A549 treated with ZK216348 at 1 μM for 4 hours (cell line): Measurements from ENCODE around the gene JOSD2. TPM values are rescaled to one million over a fixed set of nuclear protein-coding genes. Genes with fewer than 3 reads are reported as not detected.

Experiments
- total RNA-seq: library from RNA; stranded (reverse); fragments of 200-300 nt; extraction: Qiagen RNA extraction; gene quantifications from 5 replicates; pipeline ENCODE4 v1.2.3, GENCODE V29; 2022; ENCODE audit warnings: low read depth

Gene JOSD2
- total RNA-seq = 43.9 to 92.5 TPM (median 82.2 TPM) in 5 replicates

GRCh38 chr19:50511069-50511822 lies at the start of gene JOSD2:
Gene JOSD2 (minus strand): TSS chr19:50511191. CDS start chr19:50510431, 760 bp downstream.

GRCh38 chr19:50513746-50514345 lies 2.9 kb upstream of the JOSD2 start, which contains the start of gene ASPDH:
Gene ASPDH (minus strand): TSS chr19:50513913. CDS start chr19:50513823, 90 bp downstream.

GRCh38 chr19:50476224-50476906 lies 34.6 kb downstream of the JOSD2 start, which contains the start of the genes EMC10 and GARIN5A:
Gene EMC10 (plus strand): TSS chr19:50476507. CDS start chr19:50476545, 38 bp downstream.
Gene GARIN5A (minus strand): TSS chr19:50476848. CDS start chr19:50476388, 460 bp downstream.

Other genes with a start within 250 kb of the JOSD2 start
- gene KCNC3, start 181.8 kb downstream of the JOSD2 start, total RNA-seq = 0.78 to 1.7 TPM (median 1.5 TPM) in 5 replicates
- gene NAPSA, start 145.6 kb downstream of the JOSD2 start, total RNA-seq = 0.48 to 1.6 TPM (median 1.2 TPM) in 5 replicates
- gene NR1H2, start 134.7 kb downstream of the JOSD2 start, total RNA-seq = 55.3 to 88.6 TPM (median 84.3 TPM) in 5 replicates
- gene POLD1, start 126.8 kb downstream of the JOSD2 start, total RNA-seq = 42.6 to 91.4 TPM (median 81.7 TPM) in 5 replicates
- gene SPIB, start 92.3 kb downstream of the JOSD2 start, total RNA-seq = 0.16 to 0.80 TPM (median 0.32 TPM) in 4 of 5 replicates, not detected in the other
- not detected in 5 replicates for gene MYBPC2, start 78.3 kb downstream of the JOSD2 start, total RNA-seq
- gene EMC10, start 34.7 kb downstream of the JOSD2 start, total RNA-seq = 79.6 to 159 TPM (median 151 TPM) in 5 replicates
- 1.7 to 3.0 TPM (median 2.1 TPM) in 5 replicates for gene GARIN5A, start 34.3 kb downstream of the JOSD2 start, total RNA-seq
- gene ASPDH, start 2.7 kb upstream of the JOSD2 start, total RNA-seq = not detected in 5 replicates
- 0.38 to 0.68 TPM (median 0.58 TPM) in 5 replicates for gene LRRC4B, start 57.2 kb upstream of the JOSD2 start, total RNA-seq
- gene SYT3, start 128.7 kb upstream of the JOSD2 start, total RNA-seq = 0.39 to 0.93 TPM (median 0.66 TPM) in 5 replicates
- 3.9 to 12.5 TPM (median 10.5 TPM) in 5 replicates for gene C19orf81, start 138.3 kb upstream of the JOSD2 start, total RNA-seq
- 0.06 to 0.95 TPM (median 0.19 TPM) in 5 replicates for gene SHANK1, start 208.6 kb upstream of the JOSD2 start, total RNA-seq
- 5.1 to 11.7 TPM (median 9.1 TPM) in 5 replicates for gene CLEC11A, start 212.2 kb upstream of the JOSD2 start, total RNA-seq